Right atrium auricular region (tissue), 2 donors: ENCODE results near the gene KAZN. TPM values are rescaled to one million over a fixed set of nuclear protein-coding genes. Genes with fewer than 3 reads are reported as not detected.

ENCODE experiments used
- DNase-seq: peaks from one replicate; pipeline ENCODE4 v3.0.0-alpha.2; 2019; ENCODE audit warnings: low spot score
- H3K27ac ChIP-seq, 2 donors: fragments of 200-600 bp; sonication (generic); 1 replicate in 1 of 2; 2 replicates in 1 of 2; pipeline ENCODE4 v1.5.1; 2016 to 2019
- H3K27me3 ChIP-seq, 2 donors: fragments of 200-600 bp; sonication (generic); one replicate each; pipeline versions ENCODE4 v1.5.1 to v1.6.0; 2017 to 2019
- H3K36me3 ChIP-seq: fragments of 200-600 bp; sonication (generic); one replicate; pipeline ENCODE4 v1.5.1; 2016
- H3K4me1 ChIP-seq, 2 donors: fragments of 200-600 bp; sonication (generic); one replicate each; pipeline versions ENCODE4 v1.5.1 to v1.6.0; 2017 to 2019
- H3K4me3 ChIP-seq, 2 donors: fragments of 200-600 bp; sonication (generic); 1 replicate in 1 of 2; 2 replicates in 1 of 2; pipeline ENCODE4 v1.5.1; 2017 to 2019; ENCODE audit warnings: mild to moderate bottlenecking in 1 of 2, moderate library complexity in 1 of 2
- H3K9me3 ChIP-seq, 2 donors: fragments of 200-600 bp; sonication (generic); one replicate each; pipeline ENCODE4 v1.5.1; 2019
- total RNA-seq, 2 donors: library from RNA; depleted of rRNA; stranded (reverse); fragments of >200 nt; gene quantifications; one replicate each; pipeline ENCODE4 v1.1.0, GENCODE V29; 2016
- TF ChIP-seq, protein P1 (sequence below), 2 donors: fragments of 200-600 bp; sonication (generic); IDR thresholded peaks; one replicate each; pipeline ENCODE4 v1.5.1; 2019; ENCODE audit warnings: antibody characterized with exemption in 2 of 2

Gene KAZN
- total RNA-seq, 2 donors from 2014 or later = 3.9 to 6.8 TPM

DNA sequence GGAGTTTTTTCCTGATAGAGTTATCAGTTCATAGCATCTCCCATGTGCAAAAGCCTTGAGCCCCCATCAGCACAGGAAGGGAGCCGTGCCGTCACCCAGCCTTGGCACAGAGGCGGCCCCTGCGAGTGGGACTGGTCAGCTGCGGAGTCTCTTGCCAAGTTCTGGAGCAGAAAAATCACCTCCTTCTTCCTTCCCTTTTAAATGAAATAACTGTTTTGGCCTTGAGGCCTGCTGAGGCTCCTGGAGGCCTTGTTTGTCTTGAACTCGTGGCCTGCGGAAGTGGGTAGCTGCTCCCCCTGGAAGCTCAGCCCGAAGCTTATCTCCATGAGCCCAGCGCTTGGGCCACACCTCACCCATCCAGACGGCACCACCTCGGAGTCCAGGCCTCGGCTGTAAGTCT, 409.4 kb downstream of the KAZN start:
- Histone ChIP-seq H3K4me3 (no peak overlapping the region), H3K27ac (peak overlapping the region in 1 of 2 donors; percentile 13), H3K27me3 (no peaks in the 10 kb centered on the region), H3K9me3 (no peaks in the 10 kb centered on the region), H3K36me3 (no peaks in the 10 kb centered on the region), H3K4me1 (peaks cover 0 to 15% of the 10 kb centered on the region in 2 donors)
- DNase-seq = no peak
- TF ChIP-seq, protein P1, sequence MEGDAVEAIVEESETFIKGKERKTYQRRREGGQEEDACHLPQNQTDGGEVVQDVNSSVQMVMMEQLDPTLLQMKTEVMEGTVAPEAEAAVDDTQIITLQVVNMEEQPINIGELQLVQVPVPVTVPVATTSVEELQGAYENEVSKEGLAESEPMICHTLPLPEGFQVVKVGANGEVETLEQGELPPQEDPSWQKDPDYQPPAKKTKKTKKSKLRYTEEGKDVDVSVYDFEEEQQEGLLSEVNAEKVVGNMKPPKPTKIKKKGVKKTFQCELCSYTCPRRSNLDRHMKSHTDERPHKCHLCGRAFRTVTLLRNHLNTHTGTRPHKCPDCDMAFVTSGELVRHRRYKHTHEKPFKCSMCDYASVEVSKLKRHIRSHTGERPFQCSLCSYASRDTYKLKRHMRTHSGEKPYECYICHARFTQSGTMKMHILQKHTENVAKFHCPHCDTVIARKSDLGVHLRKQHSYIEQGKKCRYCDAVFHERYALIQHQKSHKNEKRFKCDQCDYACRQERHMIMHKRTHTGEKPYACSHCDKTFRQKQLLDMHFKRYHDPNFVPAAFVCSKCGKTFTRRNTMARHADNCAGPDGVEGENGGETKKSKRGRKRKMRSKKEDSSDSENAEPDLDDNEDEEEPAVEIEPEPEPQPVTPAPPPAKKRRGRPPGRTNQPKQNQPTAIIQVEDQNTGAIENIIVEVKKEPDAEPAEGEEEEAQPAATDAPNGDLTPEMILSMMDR (IDR thresholded peaks at IDR 0.05) = no peak

DNA sequence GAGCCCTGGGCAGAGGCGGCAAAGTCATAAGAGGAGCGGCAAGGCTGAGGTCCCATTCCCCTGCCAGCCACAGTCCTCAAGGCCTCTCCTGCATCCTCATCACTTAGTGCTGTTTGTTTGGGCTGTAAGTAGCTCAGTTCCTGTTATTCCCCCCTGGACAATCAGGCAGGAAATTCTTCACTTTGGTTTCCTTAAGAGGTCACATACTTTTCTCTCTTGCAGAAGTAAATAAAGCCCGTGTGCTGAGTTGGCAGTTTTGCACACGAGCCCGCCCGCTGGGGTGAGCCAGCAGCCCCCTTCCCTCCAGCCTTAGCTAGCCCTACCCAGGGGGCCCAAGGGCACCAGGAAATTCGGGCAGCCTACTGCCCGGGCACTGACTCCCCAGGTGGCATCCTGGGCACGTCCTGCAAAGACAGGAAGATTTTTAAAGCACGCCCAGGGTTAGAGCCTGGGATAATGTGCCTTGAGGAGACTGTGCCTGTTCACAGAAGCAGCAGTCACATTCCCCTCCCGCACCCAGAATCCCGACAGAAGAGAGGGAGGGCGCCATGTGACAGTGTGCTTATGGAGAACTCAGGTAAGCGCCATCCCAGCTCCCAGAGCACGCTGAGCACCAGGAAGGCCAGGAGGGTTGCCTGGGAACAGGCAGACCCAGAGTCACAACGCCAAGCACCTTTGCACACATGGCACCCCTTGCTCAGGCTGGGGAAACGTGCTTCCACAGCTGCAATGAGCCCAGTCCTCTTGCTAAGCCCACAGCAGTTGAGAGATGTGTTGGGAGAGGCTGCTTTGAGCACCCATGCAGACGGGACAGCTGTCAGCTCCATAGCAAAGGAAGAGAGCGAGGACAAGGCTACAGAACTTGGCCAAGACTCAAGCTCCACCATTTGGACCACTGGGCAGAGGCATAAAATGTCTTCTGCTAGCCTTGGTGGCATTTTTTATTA, 410.6 kb downstream of the KAZN start:
- Histone ChIP-seq H3K9me3 (no peaks in the 10 kb centered on the region), H3K27me3 (no peaks in the 10 kb centered on the region), H3K36me3 (no peaks in the 10 kb centered on the region), H3K4me1 (peaks cover 0 to 14% of the 10 kb centered on the region in 2 donors), H3K4me3 (no peak overlapping the region), H3K27ac (no peak overlapping the region)
- DNase-seq = no peak
- TF ChIP-seq, protein P1 (IDR thresholded peaks at IDR 0.05) = no peak

DNA sequence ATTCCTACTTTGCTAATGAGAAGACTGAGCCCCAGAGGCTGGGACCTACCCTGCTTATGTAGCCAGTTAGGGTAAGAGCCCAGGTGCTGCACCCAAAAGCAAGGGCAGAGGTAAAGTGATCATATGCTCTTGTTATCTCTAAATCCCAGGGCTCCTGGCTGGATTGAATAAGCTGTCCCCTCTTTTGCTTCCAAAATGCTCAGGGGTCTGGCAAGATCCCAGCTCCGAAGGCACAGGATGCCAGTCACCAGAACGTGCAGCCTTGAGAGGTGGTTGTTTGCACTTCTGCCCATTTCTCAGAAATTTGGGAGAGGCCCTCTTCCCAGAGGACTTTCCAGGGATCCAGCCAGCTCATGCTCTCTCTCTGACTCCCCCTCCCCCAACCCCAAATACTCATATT, 412.7 kb downstream of the KAZN start:
- Histone ChIP-seq H3K27ac (no peak overlapping the region), H3K4me1 (peaks cover 0 to 11% of the 10 kb centered on the region in 2 donors), H3K36me3 (no peaks in the 10 kb centered on the region), H3K27me3 (no peaks in the 10 kb centered on the region), H3K9me3 (no peaks in the 10 kb centered on the region), H3K4me3 (no peak overlapping the region)
- TF ChIP-seq, protein P1 (IDR thresholded peaks at IDR 0.05) = no peak
- DNase-seq = no peak

DNA sequence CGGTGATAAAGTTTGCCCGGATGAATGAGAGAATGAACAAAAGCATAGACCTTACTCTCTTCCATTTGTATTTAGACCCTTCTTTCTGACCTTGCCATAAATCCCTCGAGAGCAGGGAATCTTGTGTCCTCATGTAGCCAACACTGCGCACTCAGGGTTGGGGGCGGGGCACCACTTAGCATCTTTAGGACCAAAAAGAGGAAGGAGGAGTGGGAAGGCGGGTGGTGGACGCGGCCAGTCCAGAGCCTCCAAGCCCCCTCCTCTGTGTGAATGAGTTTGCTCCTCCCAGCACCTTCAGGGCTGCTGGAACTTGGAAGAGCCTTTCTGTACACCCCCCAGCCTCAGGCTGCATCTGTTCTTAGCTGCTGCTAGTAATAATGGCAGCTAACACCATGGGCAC, 413.2 kb downstream of the KAZN start:
- no peaks in the 10 kb centered on the region for H3K27me3 ChIP-seq
- no peak for DNase-seq
- H3K36me3 ChIP-seq = no peaks in the 10 kb centered on the region
- no peak overlapping the region for H3K27ac ChIP-seq
- H3K4me1 ChIP-seq = peaks cover 0 to 11% of the 10 kb centered on the region in 2 donors
- no peaks in the 10 kb centered on the region for H3K9me3 ChIP-seq
- TF ChIP-seq, protein P1 (IDR thresholded peaks at IDR 0.05) = no peak
- H3K4me3 ChIP-seq = no peak overlapping the region

DNA sequence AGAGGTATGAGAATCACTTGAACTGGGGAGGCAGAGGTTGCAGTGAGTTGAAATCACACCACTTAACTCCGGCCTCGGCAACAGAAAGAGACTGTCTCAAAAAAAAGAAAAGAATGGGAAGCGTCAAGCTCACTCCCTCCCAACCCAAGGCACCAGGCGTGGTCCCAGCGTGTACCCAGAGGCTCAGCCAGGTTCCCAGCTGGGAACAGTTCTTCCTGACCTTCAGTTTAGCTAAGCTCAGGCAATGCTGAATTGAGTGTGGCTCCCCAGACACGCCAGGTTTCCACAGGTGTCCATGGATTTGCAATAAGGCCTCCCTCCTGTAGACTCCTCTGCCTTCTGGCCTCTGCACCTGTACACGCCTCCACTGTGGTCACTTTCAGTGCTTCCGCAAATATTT, 414.3 kb downstream of the KAZN start:
- H3K4me1 ChIP-seq = peaks cover 0 to 4% of the 10 kb centered on the region in 2 donors
- H3K4me3 ChIP-seq = no peak overlapping the region
- no peak for DNase-seq
- no peak overlapping the region for H3K27ac ChIP-seq
- H3K9me3 ChIP-seq = no peaks in the 10 kb centered on the region
- H3K36me3 ChIP-seq = no peaks in the 10 kb centered on the region
- TF ChIP-seq, protein P1 (IDR thresholded peaks at IDR 0.05) = no peak
- H3K27me3 ChIP-seq = no peaks in the 10 kb centered on the region
